NCI-H1417 treated with DMSO at 0.1 percent for 48 hours (cell line): ENCODE data around the gene UBTD1.

Source experiments
- DNase-seq: peaks from one replicate; lab custom pipeline; 2025; lab: John Stamatoyannopoulos, UW

The UBTD1 gene

GRCh38 chr10:97584798-97585438, 86.2 kb downstream of the UBTD1 start:
- DNase-seq: no peak

GRCh38 chr10:97585439-97585811, 86.7 kb downstream of the UBTD1 start:
- DNase-seq: no peak

GRCh38 chr10:97587183-97587582, 88.5 kb downstream of the UBTD1 start:
- DNase-seq: no peak

- no peak for DNase-seq
Measured at GRCh38 chr10:97589479-97589878, 90.8 kb downstream of the UBTD1 start, which contains the start of gene C10orf62. Gene C10orf62, plus strand, starts transcription at chr10:97589721. Its CDS starts 177 bp downstream, at chr10:97589898.

DNA sequence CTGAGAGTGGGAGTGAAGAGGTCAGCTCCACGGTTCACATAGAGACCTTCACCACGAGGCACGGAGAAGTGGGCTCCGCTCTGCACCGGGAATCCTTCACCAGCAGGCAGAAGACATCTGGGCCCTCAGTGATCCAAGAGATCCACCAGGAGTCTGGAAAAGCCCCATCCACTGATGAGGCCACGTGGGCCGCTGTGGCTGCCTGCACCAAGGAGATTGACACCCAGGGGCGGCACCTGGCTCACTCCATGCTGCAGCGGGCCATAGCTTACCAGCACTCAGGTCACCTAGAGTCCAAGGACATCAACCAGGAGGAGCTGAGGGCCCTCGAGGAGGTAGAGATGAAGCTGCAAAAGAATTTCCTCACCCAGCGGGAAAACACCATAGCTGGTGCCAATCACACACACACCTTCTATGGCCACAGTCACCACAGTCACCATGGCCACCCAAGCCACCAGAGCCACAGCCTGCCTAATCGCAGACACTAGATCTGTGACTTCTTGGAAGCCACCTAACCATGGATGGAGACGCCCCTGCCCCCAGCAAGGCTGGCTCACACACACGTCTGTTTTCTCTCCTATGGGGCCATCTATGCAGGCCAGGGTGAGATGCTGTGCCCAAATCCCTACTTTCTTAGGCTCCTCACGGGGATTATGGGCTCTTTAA, 91.5 kb downstream of the UBTD1 start:
- no peak for DNase-seq

- no peak for DNase-seq
Measured at GRCh38 chr10:97590748-97591495, 92.2 kb downstream of the UBTD1 start.

DNA sequence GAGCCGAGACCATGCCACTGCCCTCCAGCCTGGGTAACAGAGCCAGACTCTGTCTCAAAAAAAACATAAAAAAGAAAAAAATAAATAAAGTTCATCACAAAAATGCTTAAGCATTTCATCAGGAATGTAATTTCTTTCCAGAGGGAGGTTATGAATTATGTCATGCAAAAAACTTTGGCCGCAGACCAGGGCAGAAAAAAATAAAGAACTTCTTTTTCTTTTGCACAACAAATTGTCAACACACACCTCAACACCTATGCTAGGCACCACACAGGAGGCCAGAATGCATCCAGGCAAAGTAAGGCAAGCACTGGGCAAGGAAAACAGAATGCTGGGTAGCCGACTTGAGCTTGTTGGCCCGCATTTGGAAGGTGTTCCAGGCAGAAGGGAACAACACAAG, 94.7 kb downstream of the UBTD1 start:
- no peak for DNase-seq

DNA sequence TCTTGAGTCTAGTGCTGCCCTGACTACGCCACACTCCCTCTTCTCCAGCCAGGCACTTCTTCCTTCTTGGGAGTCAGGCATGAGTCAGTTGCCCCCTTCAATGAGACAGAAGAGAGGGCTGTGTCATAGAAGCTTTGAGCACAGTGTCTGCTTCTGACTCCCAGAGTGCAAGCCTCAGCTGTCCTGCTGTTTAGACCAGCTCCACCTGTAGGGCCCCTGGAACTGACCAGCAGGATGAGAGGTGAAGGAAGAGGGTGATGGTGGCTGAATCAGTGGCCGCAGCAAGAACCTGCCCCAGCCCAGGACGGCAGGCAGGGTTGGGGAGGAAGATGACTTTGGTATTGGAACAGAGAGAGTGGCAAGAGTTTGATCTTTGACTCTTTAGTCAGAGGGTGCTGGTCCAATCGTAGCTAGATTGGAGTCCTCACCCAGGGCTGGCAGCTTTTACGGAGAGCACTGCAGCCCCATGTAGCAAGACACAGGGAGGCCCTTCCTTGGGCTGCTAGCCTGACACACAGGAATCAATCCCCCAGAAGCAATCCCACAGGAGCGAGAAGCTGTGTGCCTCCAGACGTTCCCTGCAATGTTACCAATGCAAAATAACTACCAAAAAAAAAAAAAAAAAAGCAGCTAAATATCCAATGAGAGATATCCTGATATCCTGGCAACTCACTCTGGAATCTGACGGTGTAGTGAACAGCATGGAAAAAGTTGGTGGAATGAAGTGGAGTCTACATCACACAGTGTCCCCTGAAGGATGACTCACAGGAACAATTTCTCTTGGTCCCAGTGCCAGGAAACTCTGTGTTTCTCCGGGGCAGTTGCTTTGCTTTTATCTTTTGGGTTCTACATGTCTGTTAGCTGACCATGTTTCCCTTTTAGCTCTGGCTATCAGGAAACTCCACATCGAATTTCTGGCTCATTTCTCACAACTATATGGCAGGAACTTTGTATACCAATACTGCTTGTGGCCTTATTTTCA, 97.7 kb downstream of the UBTD1 start:
- no peak for DNase-seq

- DNase-seq: no peak
Measured at GRCh38 chr10:97597778-97598177, 99.1 kb downstream of the UBTD1 start.

- DNase-seq: no peak
Measured at GRCh38 chr10:97598407-97599271, 99.9 kb downstream of the UBTD1 start.

GRCh38 chr10:97599272-97599619, 100.5 kb downstream of the UBTD1 start:
- no peak for DNase-seq

DNA sequence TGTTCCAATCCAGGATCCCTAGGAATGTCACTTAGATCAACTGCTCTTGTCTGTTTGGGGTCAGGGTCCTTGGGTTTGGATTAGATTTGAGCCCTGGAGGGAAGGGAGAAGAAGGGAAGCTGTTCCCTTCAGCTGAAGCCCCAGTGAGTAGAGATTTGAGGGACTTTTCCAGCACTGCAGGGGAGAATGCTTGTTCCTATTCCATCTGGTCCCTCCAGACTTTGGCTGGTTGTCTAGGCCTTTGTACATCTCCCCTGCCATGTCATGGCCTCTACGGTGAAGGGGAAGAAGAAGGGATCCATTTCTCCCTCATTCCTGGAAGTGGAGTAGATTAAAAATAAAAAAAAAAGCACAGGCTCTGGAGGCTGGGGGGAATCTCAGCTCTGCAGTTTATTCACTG, 101.9 kb downstream of the UBTD1 start:
- DNase-seq: no peak

- DNase-seq: no peak
Measured at GRCh38 chr10:97601268-97602215, 102.8 kb downstream of the UBTD1 start.

- DNase-seq: no peak
Measured at GRCh38 chr10:97607095-97607636, 108.4 kb downstream of the UBTD1 start.

DNA sequence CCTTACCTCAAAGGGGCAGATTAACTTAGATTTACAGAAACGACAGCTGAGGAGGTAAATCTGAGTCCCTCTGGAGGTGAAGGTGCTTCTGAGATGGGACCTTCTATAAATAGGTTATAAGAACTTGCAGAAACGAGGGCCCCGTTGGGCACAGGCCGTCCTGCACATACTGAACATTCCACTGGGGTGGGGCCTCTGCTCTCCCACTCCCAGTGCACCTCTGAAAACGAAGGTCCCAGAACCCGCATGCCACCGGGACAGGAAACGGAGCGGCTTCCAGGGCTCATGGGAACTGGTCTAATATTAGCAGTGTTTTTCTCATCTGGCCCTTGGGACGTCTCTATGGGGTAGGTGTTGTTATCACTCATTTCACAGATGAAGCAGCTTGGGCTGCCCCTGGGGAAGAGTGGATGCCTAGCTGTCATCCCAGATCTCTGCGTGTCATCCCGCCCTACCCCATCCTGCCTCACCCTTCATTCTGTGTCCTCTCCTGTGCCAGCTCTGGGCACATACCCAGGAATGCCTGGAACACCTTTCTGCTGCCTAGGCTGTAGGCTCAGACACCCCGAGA, 110.4 kb downstream of the UBTD1 start:
- DNase-seq: no peak

- DNase-seq: no peak
Measured at GRCh38 chr10:97611473-97611872, 112.7 kb downstream of the UBTD1 start.

DNA sequence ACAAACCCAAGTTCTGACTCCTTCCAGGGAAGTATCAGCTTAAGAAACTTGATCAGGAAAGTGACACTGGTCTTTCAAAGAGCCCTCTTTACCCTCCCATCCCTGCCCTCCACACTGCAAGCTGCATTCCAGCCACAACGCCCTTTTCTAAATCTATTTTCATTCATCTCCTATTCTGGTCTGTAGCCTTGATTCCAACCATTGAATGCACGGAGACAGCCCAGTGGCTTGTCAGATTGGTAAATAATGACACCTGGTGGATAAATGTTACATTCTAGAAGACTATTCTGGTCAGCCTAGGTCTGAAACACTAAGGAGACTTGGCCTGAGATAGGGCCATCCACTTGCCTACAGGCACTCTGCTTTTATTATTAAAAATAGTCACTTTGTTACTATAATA, 113.7 kb downstream of the UBTD1 start:
- DNase-seq: no peak

- no peak for DNase-seq
Measured at GRCh38 chr10:97618285-97618684, 119.6 kb downstream of the UBTD1 start.

DNA sequence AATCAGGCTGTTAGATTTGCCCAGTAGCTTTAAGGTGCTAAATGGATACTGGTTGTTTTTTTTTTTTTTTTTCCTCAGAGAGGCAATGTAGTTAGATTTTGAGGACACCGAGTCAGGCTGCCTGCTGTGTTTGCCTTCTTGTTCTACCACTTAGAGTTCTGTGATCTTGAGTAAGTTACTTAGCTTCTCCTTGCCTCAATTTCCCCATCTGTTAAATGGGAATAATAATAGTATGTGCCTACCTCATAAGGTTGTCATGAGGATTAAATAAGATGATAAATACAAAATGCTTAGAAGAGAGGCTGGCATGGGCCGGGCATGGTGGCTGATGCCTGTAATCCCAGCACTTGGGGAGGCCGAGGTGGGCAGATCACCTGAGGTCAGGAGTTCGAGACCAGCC, 120.0 kb downstream of the UBTD1 start:
- DNase-seq: no peak
